ENCODE results near the gene TBCE. TPM values are rescaled to one million over a fixed set of nuclear protein-coding genes. Genes with fewer than 3 reads are reported as not detected.

TBCE gene
- 10 to 100 TPM; 22.2 to 25.2 TPM for total RNA-seq
- long read RNA-seq, donor 1, partial matches to known transcripts, result 2 of 8 reads
- long read RNA-seq, donor 1, other reads (novel, unspliced or antisense), result 3 of 8 reads
- long read RNA-seq, donor 2, full-length matches to known transcripts, result 26 of 30 reads
- long read RNA-seq, donor 2, partial matches to known transcripts, result 3 of 30 reads
- long read RNA-seq, donor 2, other reads (novel, unspliced or antisense), result 1 of 30 reads

- DNase-seq (ENCODE audit: low spot score), result peak; percentile 99
- intact Hi-C loops (cut with DNase I), result no loop called here
Measured at GRCh38 chr1:235367000-235367908, at the start of gene TBCE. Gene TBCE (plus strand): TSS chr1:235367427. CDS start chr1:235380050, 12,623 bp downstream.

- DNase-seq (ENCODE audit: low spot score), result no peak
- intact Hi-C loops (cut with DNase I), result no loop called here
Measured at GRCh38 chr1:235319255-235319654, 48.0 kb upstream of the TBCE start.

GRCh38 chr1:235320521-235321179, 46.6 kb upstream of the TBCE start:
- DNase-seq (ENCODE audit: low spot score), result no peak
- intact Hi-C loops (cut with DNase I), result loop anchor here in 1 of 2 donors (10.0 kb wide), 1 partner anchor 46 kb away; no protein-coding TSS in a partner anchor

- DNase-seq (ENCODE audit: low spot score), result no peak
- intact Hi-C loops (cut with DNase I), result loop anchor here in 1 of 2 donors (10.0 kb wide), 1 partner anchor 49 kb away; no protein-coding TSS in a partner anchor
Measured at GRCh38 chr1:235324296-235324695, 42.9 kb upstream of the TBCE start.

- intact Hi-C loops (cut with DNase I), result loop anchor here in 1 of 2 donors (10.0 kb wide), 1 partner anchor 50 kb away; no protein-coding TSS in a partner anchor
- DNase-seq (ENCODE audit: low spot score), result no peak
Measured at GRCh38 chr1:235325139-235325538, 42.1 kb upstream of the TBCE start.

GRCh38 chr1:235325854-235326253, 41.4 kb upstream of the TBCE start:
- intact Hi-C loops (cut with DNase I), result loop anchor here in 1 of 2 donors (10.0 kb wide), 1 partner anchor 51 kb away; no protein-coding TSS in a partner anchor
- DNase-seq (ENCODE audit: low spot score), result no peak

- intact Hi-C loops (cut with DNase I), result loop anchor here in 1 of 2 donors (10.0 kb wide), 1 partner anchor 52 kb away; no protein-coding TSS in a partner anchor
- peak; percentile 86 for DNase-seq (ENCODE audit: low spot score)
Measured at GRCh38 chr1:235326719-235327558, 40.3 kb upstream of the TBCE start.

- DNase-seq (ENCODE audit: low spot score), result peak; percentile 95
- intact Hi-C loops (cut with DNase I), result loop anchor here in 1 of 2 donors (10.0 kb wide), 1 partner anchor 53 kb away; no protein-coding TSS in a partner anchor
Measured at GRCh38 chr1:235327559-235328270, 39.5 kb upstream of the TBCE start, which contains the start of gene ARID4B. Gene ARID4B (minus strand): TSS chr1:235328179. CDS start chr1:235326919, 1,260 bp downstream.

GRCh38 chr1:235328271-235329138, 38.7 kb upstream of the TBCE start, which contains the start of gene GGPS1:
Gene GGPS1 (plus strand): TSS chr1:235328570. CDS start chr1:235335265, 6,695 bp downstream.
- DNase-seq (ENCODE audit: low spot score), result peak; percentile 99
- intact Hi-C loops (cut with DNase I), result loop anchor here in 1 of 2 donors (10.0 kb wide), 1 partner anchor 54 kb away; no protein-coding TSS in a partner anchor

GRCh38 chr1:235329139-235329902, 37.9 kb upstream of the TBCE start:
- DNase-seq (ENCODE audit: low spot score), result no peak
- intact Hi-C loops (cut with DNase I), result loop anchor here in 1 of 2 donors (10.0 kb wide), 1 partner anchor 55 kb away; no protein-coding TSS in a partner anchor

- no peak for DNase-seq (ENCODE audit: low spot score)
- intact Hi-C loops (cut with DNase I), result no loop called here
Measured at GRCh38 chr1:235330918-235331285, 36.3 kb upstream of the TBCE start.

- DNase-seq (ENCODE audit: low spot score), result no peak
- intact Hi-C loops (cut with DNase I), result no loop called here
Measured at GRCh38 chr1:235331401-235331800, 35.8 kb upstream of the TBCE start.

GRCh38 chr1:235336903-235337302, 30.3 kb upstream of the TBCE start:
- intact Hi-C loops (cut with DNase I), result no loop called here
- no peak for DNase-seq (ENCODE audit: low spot score)

GRCh38 chr1:235339746-235340145, 27.5 kb upstream of the TBCE start:
- no peak for DNase-seq (ENCODE audit: low spot score)
- intact Hi-C loops (cut with DNase I), result no loop called here

GRCh38 chr1:235341334-235341733, 25.9 kb upstream of the TBCE start:
- intact Hi-C loops (cut with DNase I), result no loop called here
- no peak for DNase-seq (ENCODE audit: low spot score)

- intact Hi-C loops (cut with DNase I), result no loop called here
- DNase-seq (ENCODE audit: low spot score), result no peak
Measured at GRCh38 chr1:235342039-235342438, 25.2 kb upstream of the TBCE start.
